GM04503 (cell line): ENCODE results near the gene HUWE1.
"Not testable (repeated sequence)": the region's sequence is repeated elsewhere in the genome, so short reads cannot be mapped to it uniquely, and the experiment has no call there.

Experiments used
- DNase-seq: peaks from one replicate; pipeline ENCODE4 v3.0.0-alpha.2; 2012; ENCODE audit warnings: low read depth

HUWE1 gene

DNA sequence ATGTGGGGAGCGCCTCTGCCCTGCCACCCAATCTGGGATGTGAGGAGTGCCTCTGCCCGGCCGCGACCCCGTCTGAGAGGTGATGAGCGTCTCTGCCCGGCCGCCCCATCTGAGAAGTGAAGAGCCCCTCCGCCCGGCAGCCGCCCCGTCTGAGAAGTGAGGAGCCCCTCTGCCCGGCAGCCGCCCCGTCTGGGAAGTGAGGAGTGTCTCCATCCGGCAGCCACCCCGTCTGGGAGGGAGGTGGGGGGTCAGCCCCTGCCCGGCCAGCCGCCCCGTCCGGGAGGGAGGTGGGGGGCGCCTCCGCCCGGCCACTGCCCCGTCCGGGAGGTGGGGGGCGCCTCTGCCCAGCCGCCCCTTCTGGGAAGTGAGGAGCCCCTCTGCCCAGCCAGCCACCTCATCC lies 182.5 kb downstream of the HUWE1 start:
- not testable (repeated sequence) for DNase-seq

DNA sequence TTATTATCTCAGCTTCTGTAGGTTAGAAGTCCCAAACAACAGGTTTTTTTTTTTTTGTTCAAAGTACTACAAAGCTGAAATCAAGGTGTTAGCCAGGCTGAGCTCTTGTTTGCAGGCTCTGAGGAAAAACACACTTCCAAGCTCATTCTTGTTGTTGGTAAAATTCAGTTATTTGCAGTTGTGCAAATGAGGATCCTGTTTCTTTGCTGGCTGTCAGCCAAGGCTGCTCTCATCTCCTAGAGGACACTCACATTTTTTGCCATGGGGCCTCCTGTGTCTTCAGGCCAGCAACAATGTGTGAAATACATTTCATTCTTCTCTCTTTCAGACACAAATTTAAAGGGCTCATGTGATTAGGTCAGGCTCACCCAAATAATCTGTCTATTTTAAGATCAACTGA lies 192.1 kb downstream of the HUWE1 start:
- no peak for DNase-seq

DNA sequence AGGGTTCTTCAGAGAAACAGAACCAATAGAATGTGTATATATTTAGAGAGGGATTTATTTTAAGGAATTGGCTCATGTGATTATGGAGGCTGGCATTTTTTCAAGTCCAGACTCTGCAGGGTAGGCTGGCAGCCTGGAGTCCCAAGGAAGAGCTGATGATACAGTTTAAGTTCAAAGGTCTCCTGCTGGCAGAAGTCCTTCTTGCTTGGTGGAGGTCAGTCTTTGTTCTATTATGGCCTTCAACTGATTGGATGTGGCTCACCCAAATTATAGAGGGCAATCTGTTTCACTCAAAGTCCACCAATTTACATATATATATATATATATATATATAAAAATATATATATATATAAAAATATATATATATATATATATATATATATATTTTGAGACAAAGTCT lies 200.2 kb downstream of the HUWE1 start:
- no peak for DNase-seq

DNA sequence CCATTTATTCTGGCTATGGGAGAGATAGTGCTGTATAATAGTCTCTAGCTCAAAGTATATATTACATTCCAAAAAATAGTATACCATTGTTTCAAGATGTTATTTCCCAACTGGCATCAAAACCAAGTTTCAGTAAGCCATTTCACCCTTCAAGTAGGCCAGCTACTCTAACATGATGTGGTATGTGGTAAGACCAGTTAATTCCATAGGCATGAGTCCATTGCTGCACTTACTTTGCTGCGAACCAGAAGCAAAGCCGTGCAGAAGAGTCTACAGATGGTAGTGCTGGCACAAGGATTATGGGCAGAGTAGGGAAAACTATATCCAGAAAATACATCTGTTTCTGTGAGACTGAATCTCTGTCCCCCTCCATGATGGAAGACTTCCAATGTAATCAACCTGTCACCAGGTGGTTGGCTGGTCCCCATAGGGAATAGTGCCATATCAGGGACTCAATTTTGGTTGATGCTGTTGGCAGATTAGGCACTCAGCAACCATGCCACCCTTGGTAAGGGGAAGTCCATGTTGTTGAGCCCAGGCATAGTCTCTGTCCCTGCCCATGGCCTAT lies 202.6 kb downstream of the HUWE1 start:
- peak; percentile 30 for DNase-seq

DNA sequence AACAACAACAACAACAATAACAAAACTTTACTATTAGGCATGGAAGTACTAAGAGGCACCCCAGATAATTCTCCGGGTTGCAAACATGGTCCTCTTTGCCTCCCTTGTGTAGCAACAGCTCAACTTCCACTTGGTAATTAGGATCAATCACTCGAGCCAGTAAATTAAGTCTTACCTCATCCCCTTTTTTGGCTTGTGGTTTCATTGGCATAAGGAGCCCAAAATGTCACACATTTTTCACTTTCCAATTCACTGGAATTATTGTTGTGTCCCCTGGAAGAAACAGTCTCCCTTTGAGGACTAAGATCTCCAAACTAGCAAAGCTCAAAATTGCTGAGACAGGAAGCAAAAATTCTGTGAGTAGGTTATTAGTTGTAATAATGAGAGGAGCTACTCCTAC lies 203.1 kb downstream of the HUWE1 start:
- no peak for DNase-seq
